HepG2 (cell line): ENCODE results near the gene CHP1. TPM values are rescaled to one million over a fixed set of nuclear protein-coding genes. Genes with fewer than 3 reads are reported as not detected.

Experiments
- AKAP8 ChIP-seq: sonication (generic); formaldehyde crosslinking; IDR thresholded peaks from 2 replicates; pipeline ENCODE4 v1.5.1; 2020; ENCODE audit warnings: mild to moderate bottlenecking, missing genetic modification reagents
- ARID2 ChIP-seq: sonication (generic); formaldehyde crosslinking; IDR thresholded peaks from 2 replicates; pipeline ENCODE4 v1.8.1; 2022; ENCODE audit warnings: mild to moderate bottlenecking, missing genetic modification reagents, borderline replicate concordance
- ATF1 ChIP-seq: IDR thresholded peaks from 2 replicates; pipeline ENCODE4 v1.6.1; 2016; ENCODE audit warnings: mild to moderate bottlenecking, control low read depth
- ELF4 ChIP-seq: sonication (generic); formaldehyde crosslinking; IDR thresholded peaks from 2 replicates; pipeline ENCODE4 v1.5.0; 2020; ENCODE audit warnings: missing genetic modification reagents, mild to moderate bottlenecking, moderate library complexity, borderline replicate concordance
- KDM1A ChIP-seq: IDR thresholded peaks from 2 replicates; pipeline ENCODE4 v1.6.1; 2016; ENCODE audit warnings: missing compliant biosample characterization
- KDM5A ChIP-seq: fragments of 200-600 bp; sonication (generic); IDR thresholded peaks from 2 replicates; pipeline ENCODE4 v1.7.0; 2018; ENCODE audit warnings: antibody characterized with exemption, mild to moderate bottlenecking, low read length, borderline replicate concordance
- KMT2B ChIP-seq: IDR thresholded peaks from 2 replicates; pipeline ENCODE4 v1.6.1; 2016; ENCODE audit warnings: missing genetic modification reagents, missing compliant biosample characterization
- MAX ChIP-seq: IDR thresholded peaks from 2 replicates; pipeline ENCODE4 v1.6.1; 2012; ENCODE audit warnings: inconsistent platforms
- MLX ChIP-seq: IDR thresholded peaks from 2 replicates; pipeline ENCODE4 v1.6.1; 2016
- PRDM10 ChIP-seq: sonication (generic); formaldehyde crosslinking; IDR thresholded peaks from 2 replicates; pipeline ENCODE4 v1.4.0; 2020; ENCODE audit warnings: low read depth, missing genetic modification reagents
- RBM22 ChIP-seq: fragments of 200-400 bp; formaldehyde crosslinking; optimal IDR thresholded peaks from 2 replicates; pipeline ENCODE3; 2017; ENCODE audit warnings: mild to moderate bottlenecking, low read length, moderate library complexity
- SIN3A ChIP-seq: IDR thresholded peaks from 2 replicates; pipeline ENCODE4 v1.6.1; 2011; ENCODE audit warnings: low read depth, mild to moderate bottlenecking, control low read depth, low read length, borderline replicate concordance
- SRF ChIP-seq: IDR thresholded peaks from 2 replicates; pipeline ENCODE4 v1.6.1; 2011; ENCODE audit warnings: mild to moderate bottlenecking, low read depth, low read length, moderate library complexity
- TSC22D2 ChIP-seq: sonication (generic); formaldehyde crosslinking; IDR thresholded peaks from 2 replicates; pipeline ENCODE4 v1.5.1; 2020; ENCODE audit warnings: missing genetic modification reagents, mild to moderate bottlenecking, borderline replicate concordance
- ZNF343 ChIP-seq: sonication (generic); formaldehyde crosslinking; IDR thresholded peaks from 2 replicates; pipeline ENCODE4 v1.4.0; 2020; ENCODE audit warnings: mild to moderate bottlenecking, missing genetic modification reagents
- ZNF776 ChIP-seq: sonication (generic); formaldehyde crosslinking; IDR thresholded peaks from 2 replicates; pipeline ENCODE4 v1.4.0; 2020; ENCODE audit warnings: mild to moderate bottlenecking, missing genetic modification reagents
- ZNF816 ChIP-seq: sonication (generic); formaldehyde crosslinking; IDR thresholded peaks from 2 replicates; pipeline ENCODE4 v1.8.0; 2022; ENCODE audit warnings: missing genetic modification reagents, mild to moderate bottlenecking, borderline replicate concordance
- ZSCAN12 ChIP-seq: sonication (generic); formaldehyde crosslinking; IDR thresholded peaks from 2 replicates; pipeline ENCODE4 v1.9.0; 2021; ENCODE audit warnings: mild to moderate bottlenecking, missing genetic modification reagents
- polyA plus RNA-seq, 8 experiments: library from polyadenylated mRNA; depleted of rRNA in 3 of 8; stranded (reverse) in 7 of 8; unstranded in 1 of 8; fragments of >200 nt; fragmentation: Illumina TruSeq in 4 of 8; extraction: Trizol in 4 of 8; gene quantifications; 2 replicates each; pipeline versions ENCODE4 v1.2.1 to v1.2.3, GENCODE V29; 2011 to 2016; ENCODE audit warnings: low read depth in 4 of 8, missing spikeins in 1 of 8, mixed read lengths in 1 of 8; ENCODE audit not compliant: insufficient read depth in 1 of 8
- total RNA-seq, 5 experiments: library from RNA; depleted of rRNA; stranded (reverse); fragments of >200 nt; fragmentation: Illumina TruSeq; extraction: Trizol; gene quantifications; 2 replicates each; pipeline ENCODE4 v1.2.3, GENCODE V29; 2016; ENCODE audit warnings: low read depth in 1 of 5
- TF ChIP-seq, protein P1 (sequence below): IDR thresholded peaks from 2 replicates; pipeline ENCODE4 v1.6.1; 2016; ENCODE audit warnings: low read depth, control low read depth
- TF ChIP-seq, protein P2 (sequence below): sonication (generic); formaldehyde crosslinking; IDR thresholded peaks from 2 replicates; pipeline ENCODE4 v1.4.0; 2020; ENCODE audit warnings: missing genetic modification reagents
- TF ChIP-seq, protein P3 (sequence below): fragments of 450-650 bp; IDR thresholded peaks from 2 replicates; pipeline ENCODE4 v1.6.1; 2017

CHP1 gene
- total and polyA plus RNA-seq, 2 of the 13 experiments (the other 11 are each of a cell fraction or from before 2014, with no cell fraction given): 49.6 to 76.4 TPM

GRCh38 chr15:41284427-41285177, 53.5 kb downstream of the CHP1 start (continued):
- TF ChIP-seq TSC22D2 (CRISPR knock-in tag) (no peak), ZNF816 (0 out of 2 replicates have a peak, but pooled peaks have one; percentile 67), MLX (no peak), KDM5A (peak; percentile 28), ELF4 (CRISPR knock-in tag) (no peak), ZNF343 (CRISPR knock-in tag) (no peak), ZNF776 (CRISPR knock-in tag) (no peak), AKAP8 (no peak), MAX (0 out of 2 replicates have a peak, but pooled peaks have one; percentile 6), SIN3A (0 out of 2 replicates have a peak, but pooled peaks have one; percentile 16), PRDM10 (no peak), KMT2B (CRISPR knock-in tag) (no peak), SRF (no peak), ZSCAN12 (CRISPR knock-in tag) (no peak), ATF1 (CRISPR knock-in tag) (peak; percentile 34; the same call in 1 of the 2 replicates), RBM22 (peak; percentile 95), KDM1A (no peak), ARID2 (no peak)
- TF ChIP-seq, protein P1, sequence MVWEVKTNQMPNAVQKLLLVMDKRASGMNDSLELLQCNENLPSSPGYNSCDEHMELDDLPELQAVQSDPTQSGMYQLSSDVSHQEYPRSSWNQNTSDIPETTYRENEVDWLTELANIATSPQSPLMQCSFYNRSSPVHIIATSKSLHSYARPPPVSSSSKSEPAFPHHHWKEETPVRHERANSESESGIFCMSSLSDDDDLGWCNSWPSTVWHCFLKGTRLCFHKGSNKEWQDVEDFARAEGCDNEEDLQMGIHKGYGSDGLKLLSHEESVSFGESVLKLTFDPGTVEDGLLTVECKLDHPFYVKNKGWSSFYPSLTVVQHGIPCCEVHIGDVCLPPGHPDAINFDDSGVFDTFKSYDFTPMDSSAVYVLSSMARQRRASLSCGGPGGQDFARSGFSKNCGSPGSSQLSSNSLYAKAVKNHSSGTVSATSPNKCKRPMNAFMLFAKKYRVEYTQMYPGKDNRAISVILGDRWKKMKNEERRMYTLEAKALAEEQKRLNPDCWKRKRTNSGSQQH (CRISPR knock-in tag): no peak
- TF ChIP-seq, protein P2, sequence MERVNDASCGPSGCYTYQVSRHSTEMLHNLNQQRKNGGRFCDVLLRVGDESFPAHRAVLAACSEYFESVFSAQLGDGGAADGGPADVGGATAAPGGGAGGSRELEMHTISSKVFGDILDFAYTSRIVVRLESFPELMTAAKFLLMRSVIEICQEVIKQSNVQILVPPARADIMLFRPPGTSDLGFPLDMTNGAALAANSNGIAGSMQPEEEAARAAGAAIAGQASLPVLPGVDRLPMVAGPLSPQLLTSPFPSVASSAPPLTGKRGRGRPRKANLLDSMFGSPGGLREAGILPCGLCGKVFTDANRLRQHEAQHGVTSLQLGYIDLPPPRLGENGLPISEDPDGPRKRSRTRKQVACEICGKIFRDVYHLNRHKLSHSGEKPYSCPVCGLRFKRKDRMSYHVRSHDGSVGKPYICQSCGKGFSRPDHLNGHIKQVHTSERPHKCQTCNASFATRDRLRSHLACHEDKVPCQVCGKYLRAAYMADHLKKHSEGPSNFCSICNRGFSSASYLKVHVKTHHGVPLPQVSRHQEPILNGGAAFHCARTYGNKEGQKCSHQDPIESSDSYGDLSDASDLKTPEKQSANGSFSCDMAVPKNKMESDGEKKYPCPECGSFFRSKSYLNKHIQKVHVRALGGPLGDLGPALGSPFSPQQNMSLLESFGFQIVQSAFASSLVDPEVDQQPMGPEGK: no peak
- TF ChIP-seq, protein P3, sequence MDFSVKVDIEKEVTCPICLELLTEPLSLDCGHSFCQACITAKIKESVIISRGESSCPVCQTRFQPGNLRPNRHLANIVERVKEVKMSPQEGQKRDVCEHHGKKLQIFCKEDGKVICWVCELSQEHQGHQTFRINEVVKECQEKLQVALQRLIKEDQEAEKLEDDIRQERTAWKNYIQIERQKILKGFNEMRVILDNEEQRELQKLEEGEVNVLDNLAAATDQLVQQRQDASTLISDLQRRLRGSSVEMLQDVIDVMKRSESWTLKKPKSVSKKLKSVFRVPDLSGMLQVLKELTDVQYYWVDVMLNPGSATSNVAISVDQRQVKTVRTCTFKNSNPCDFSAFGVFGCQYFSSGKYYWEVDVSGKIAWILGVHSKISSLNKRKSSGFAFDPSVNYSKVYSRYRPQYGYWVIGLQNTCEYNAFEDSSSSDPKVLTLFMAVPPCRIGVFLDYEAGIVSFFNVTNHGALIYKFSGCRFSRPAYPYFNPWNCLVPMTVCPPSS: no peak
